ENCODE results near the gene PSMD13. TPM values are rescaled to one million over a fixed set of nuclear protein-coding genes. Genes with fewer than 3 reads are reported as not detected.
A peak's percentile ranks its signal among the peaks of the same experiment; 100 is the strongest.

The PSMD13 gene
- total and polyA plus RNA-seq, 2 donors from 2014 or later = 87.7 to 115 TPM

GRCh38 chr11:299081-299891, 62.5 kb downstream of the PSMD13 start, which contains the start of gene IFITM5:
IFITM5 (minus strand) TSS chr11:299526; CDS start chr11:299490, 36 bp downstream.
- no peak for TF ChIP-seq CTCF (IDR thresholded peaks at IDR 0.05; ENCODE audit: borderline replicate concordance, extremely low read depth, insufficient read depth)
- no peak for FAIRE-seq
- intact Hi-C loops (cut with DNase I) = no loop called here

GRCh38 chr11:299951-300735, 63.4 kb downstream of the PSMD13 start:
- H3K36me3 ChIP-seq (ENCODE audit: control insufficient read depth in 2 of 3, insufficient read depth in 3 of 3, low read length in 3 of 3) = no peaks in the 10 kb centered on the region
- DNase-seq (peak in 4 of 5 donors; percentile 63 to 81 (median 75)), FAIRE-seq (no peak)
- no peak overlapping the region for H3K9ac ChIP-seq (ENCODE audit: low read length in 3 of 3)
- intact Hi-C loops (cut with DNase I) = loop anchor here (10.0 kb wide), 1 partner anchor 55 kb away; no protein-coding TSS in a partner anchor
- H3K4me3 ChIP-seq (ENCODE audit: low read length in 3 of 3) = no peak overlapping the region
- H3K27ac ChIP-seq (ENCODE audit: low read depth in 2 of 2, low read length in 2 of 2) = no peak overlapping the region
- H3K4me1 ChIP-seq (ENCODE audit: control insufficient read depth in 2 of 3, insufficient read depth in 2 of 3, low read depth in 1 of 3, low read length in 3 of 3) = no peaks in the 10 kb centered on the region
- TF ChIP-seq CTCF (IDR thresholded peaks at IDR 0.05; ENCODE audit: borderline replicate concordance, extremely low read depth, insufficient read depth) = no peak
- H3K9me3 ChIP-seq (ENCODE audit: control insufficient read depth in 2 of 3, insufficient read depth in 1 of 3, low read length in 3 of 3) = no peaks in the 10 kb centered on the region
- H3K27me3 ChIP-seq (ENCODE audit: control insufficient read depth, insufficient read depth, low read length) = no peaks in the 10 kb centered on the region

More at GRCh38 chr11:299081-299891, 62.5 kb downstream of the PSMD13 start, which contains the start of gene IFITM5:
- DNase-seq = peak in 1 of 5 donors; percentile 72
- H3K9me3 ChIP-seq (ENCODE audit: control insufficient read depth in 2 of 3, insufficient read depth in 1 of 3, low read length in 3 of 3) = no peaks in the 10 kb centered on the region
- H3K27ac ChIP-seq (ENCODE audit: low read depth in 2 of 2, low read length in 2 of 2) = no peak within 1 kb of the TSS
- no peaks in the 10 kb centered on the region for H3K4me1 ChIP-seq (ENCODE audit: control insufficient read depth in 2 of 3, insufficient read depth in 2 of 3, low read depth in 1 of 3, low read length in 3 of 3)
- H3K4me3 ChIP-seq (ENCODE audit: low read length in 3 of 3) = no peak within 1 kb of the TSS
- H3K9ac ChIP-seq (ENCODE audit: low read length in 3 of 3) = no peak within 1 kb of the TSS
- H3K36me3 ChIP-seq (ENCODE audit: control insufficient read depth in 2 of 3, insufficient read depth in 3 of 3, low read length in 3 of 3) = no peaks in the 10 kb centered on the region
- no peaks in the 10 kb centered on the region for H3K27me3 ChIP-seq (ENCODE audit: control insufficient read depth, insufficient read depth, low read length)

Other genes starting within 250 kb of the PSMD13 start
- not detected for gene SCGB1C1, start 43.9 kb upstream of the PSMD13 start, total RNA-seq
- not detected for gene SCGB1C1, start 43.9 kb upstream of the PSMD13 start, polyA plus RNA-seq (ENCODE audit: insufficient read depth, low read depth, low replicate concordance)
- 56.5 TPM for gene BET1L, start 29.6 kb upstream of the PSMD13 start, total RNA-seq
- 43.9 TPM for gene BET1L, start 29.6 kb upstream of the PSMD13 start, polyA plus RNA-seq (ENCODE audit: insufficient read depth, low read depth, low replicate concordance)
- gene RIC8A, start 29.3 kb upstream of the PSMD13 start, total RNA-seq = 92.1 TPM
- 52.3 TPM for gene RIC8A, start 29.3 kb upstream of the PSMD13 start, polyA plus RNA-seq (ENCODE audit: insufficient read depth, low read depth, low replicate concordance)
- gene SIRT3, start 634 bp upstream of the PSMD13 start, total RNA-seq = 28.3 TPM
- 28.7 TPM for gene SIRT3, start 634 bp upstream of the PSMD13 start, polyA plus RNA-seq (ENCODE audit: insufficient read depth, low read depth, low replicate concordance)
- 1.6 TPM for gene NLRP6, start 41.4 kb downstream of the PSMD13 start, total RNA-seq
- 0.32 TPM for gene NLRP6, start 41.4 kb downstream of the PSMD13 start, polyA plus RNA-seq (ENCODE audit: insufficient read depth, low read depth, low replicate concordance)
- gene PGGHG, start 52.1 kb downstream of the PSMD13 start, total RNA-seq = 64.1 TPM
- gene PGGHG, start 52.1 kb downstream of the PSMD13 start, polyA plus RNA-seq (ENCODE audit: insufficient read depth, low read depth, low replicate concordance) = 16.1 TPM
- gene IFITM5, start 62.5 kb downstream of the PSMD13 start, total RNA-seq = not detected
- gene IFITM5, start 62.5 kb downstream of the PSMD13 start, polyA plus RNA-seq (ENCODE audit: insufficient read depth, low read depth, low replicate concordance) = not detected
- 1,111 TPM for gene IFITM2, start 70.8 kb downstream of the PSMD13 start, total RNA-seq
- 814 TPM for gene IFITM2, start 70.8 kb downstream of the PSMD13 start, polyA plus RNA-seq (ENCODE audit: insufficient read depth, low read depth, low replicate concordance)
- gene IFITM1, start 77.1 kb downstream of the PSMD13 start, total RNA-seq = 440 TPM
- gene IFITM1, start 77.1 kb downstream of the PSMD13 start, polyA plus RNA-seq (ENCODE audit: insufficient read depth, low read depth, low replicate concordance) = 248 TPM
- gene IFITM3, start 83.9 kb downstream of the PSMD13 start, total RNA-seq = 1,286 TPM
- gene IFITM3, start 83.9 kb downstream of the PSMD13 start, polyA plus RNA-seq (ENCODE audit: insufficient read depth, low read depth, low replicate concordance) = 1,281 TPM
- 1.4 TPM for gene B4GALNT4, start 132.5 kb downstream of the PSMD13 start, total RNA-seq
- 0.82 TPM for gene B4GALNT4, start 132.5 kb downstream of the PSMD13 start, polyA plus RNA-seq (ENCODE audit: insufficient read depth, low read depth, low replicate concordance)
- gene PKP3, start 157.2 kb downstream of the PSMD13 start, total RNA-seq = 3.6 TPM
- 1.9 TPM for gene PKP3, start 157.2 kb downstream of the PSMD13 start, polyA plus RNA-seq (ENCODE audit: insufficient read depth, low read depth, low replicate concordance)
- 89.1 TPM for gene SIGIRR, start 178.0 kb downstream of the PSMD13 start, total RNA-seq
- 181 TPM for gene SIGIRR, start 178.0 kb downstream of the PSMD13 start, polyA plus RNA-seq (ENCODE audit: insufficient read depth, low read depth, low replicate concordance)
- gene ANO9, start 205.0 kb downstream of the PSMD13 start, total RNA-seq = 21.8 TPM
- 11.3 TPM for gene ANO9, start 205.0 kb downstream of the PSMD13 start, polyA plus RNA-seq (ENCODE audit: insufficient read depth, low read depth, low replicate concordance)
- 28.5 TPM for gene PTDSS2, start 213.3 kb downstream of the PSMD13 start, total RNA-seq
- 37.7 TPM for gene PTDSS2, start 213.3 kb downstream of the PSMD13 start, polyA plus RNA-seq (ENCODE audit: insufficient read depth, low read depth, low replicate concordance)